Stimulated activated CD4-positive, alpha-beta T cell treated with anti-CD3 and anti-CD28 coated beads, Interleukin-4, amount 100 ng/mL, for 1 hour (primary cell): ENCODE results near the gene ANXA2R.
"Not testable (repeated sequence)": the region's sequence is repeated elsewhere in the genome, so short reads cannot be mapped to it uniquely, and the experiment has no call there.

Experiments used
- DNase-seq: peaks from one replicate; pipeline ENCODE4 v3.0.0-alpha.2; 2020

ANXA2R gene

DNA sequence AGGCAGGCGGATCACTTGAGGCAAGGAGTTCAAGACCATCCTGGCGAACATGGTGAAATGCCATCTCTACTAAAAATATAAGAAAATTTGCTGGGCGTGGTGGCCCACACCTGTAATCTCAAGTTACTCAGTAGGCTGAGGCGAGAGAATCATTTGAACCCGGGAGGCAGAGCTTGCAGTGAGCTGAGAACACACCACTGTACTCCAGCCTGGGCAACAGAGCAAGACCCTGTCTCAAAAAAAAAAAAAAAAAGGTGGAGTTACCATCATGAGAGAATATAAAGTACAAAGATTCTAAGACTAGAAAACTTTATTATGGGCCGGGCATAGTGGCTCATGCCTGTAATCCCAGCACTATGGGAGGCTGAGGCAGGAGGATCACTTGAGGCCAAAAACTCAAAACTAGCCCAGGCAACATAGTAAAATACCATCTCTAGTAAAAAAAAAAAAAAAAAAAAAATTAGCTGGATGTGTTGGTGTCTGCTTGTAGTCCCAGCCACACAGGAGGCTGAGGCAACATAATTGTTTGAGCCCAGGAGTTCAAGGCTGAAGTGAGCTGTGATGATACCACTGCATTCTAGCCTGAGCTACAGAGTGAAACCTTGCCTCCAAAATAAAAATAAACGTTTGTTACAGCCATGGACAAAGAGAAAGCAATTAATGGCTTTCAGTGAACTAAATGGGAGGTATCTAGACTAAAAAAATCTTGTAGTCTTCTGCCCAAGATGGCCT is 12.9 kb downstream of the ANXA2R start:
- no peak for DNase-seq

DNA sequence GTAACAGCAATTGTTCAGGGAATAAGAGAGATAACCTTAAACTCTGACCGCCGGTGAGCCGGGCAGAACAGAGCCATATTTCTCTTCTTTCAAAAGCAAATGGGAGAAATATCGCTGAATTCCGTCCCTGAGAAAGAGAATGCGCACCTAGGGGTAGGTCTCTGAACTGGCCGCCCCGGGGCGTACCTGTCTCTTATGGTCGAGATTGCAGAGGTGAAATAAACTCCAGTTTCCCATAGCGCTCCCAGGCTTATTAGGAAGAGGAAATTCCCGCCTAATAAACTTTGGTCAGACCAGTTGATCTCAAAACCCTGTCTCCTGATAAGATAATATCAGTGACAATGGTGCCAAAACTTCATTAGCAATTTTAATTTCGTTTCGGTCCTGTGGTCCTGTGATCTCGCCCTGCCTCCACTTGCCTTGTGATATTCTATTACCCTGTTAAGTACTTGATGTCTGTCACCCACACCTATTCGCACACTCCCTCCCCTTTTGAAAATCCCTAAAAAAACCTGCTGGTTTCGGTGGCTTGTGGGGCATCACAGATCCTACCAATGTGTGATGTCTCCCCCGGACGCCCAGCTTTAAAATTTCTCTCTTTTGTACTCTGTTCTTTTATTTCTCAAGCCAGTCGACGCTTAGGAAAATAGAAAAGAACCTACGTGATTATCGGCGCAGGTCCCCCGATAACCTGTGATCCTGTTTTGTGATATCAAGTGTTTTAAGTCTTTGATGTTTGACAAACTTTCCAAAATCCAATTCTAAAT is 14.8 kb downstream of the ANXA2R start:
- not testable (repeated sequence) for DNase-seq

DNA sequence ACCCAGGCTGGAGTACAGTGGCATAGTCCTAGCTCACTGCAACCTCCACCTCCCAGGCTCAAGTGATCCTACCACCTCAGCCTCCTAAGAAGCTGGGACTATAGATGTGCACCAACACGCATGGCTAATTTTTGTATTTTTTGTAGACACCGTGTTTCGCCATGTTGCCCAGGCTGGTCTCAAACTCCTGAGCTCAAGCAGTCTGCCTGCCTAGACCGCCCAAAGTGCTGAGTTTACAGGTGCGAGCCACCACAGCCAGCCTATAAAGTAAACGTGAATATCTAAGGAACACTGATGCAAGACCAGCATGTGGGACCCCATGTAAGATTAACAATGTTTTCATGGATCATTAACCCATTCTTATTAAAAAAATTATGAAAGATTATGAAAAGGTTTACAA is 15.9 kb downstream of the ANXA2R start:
- no peak for DNase-seq

DNA sequence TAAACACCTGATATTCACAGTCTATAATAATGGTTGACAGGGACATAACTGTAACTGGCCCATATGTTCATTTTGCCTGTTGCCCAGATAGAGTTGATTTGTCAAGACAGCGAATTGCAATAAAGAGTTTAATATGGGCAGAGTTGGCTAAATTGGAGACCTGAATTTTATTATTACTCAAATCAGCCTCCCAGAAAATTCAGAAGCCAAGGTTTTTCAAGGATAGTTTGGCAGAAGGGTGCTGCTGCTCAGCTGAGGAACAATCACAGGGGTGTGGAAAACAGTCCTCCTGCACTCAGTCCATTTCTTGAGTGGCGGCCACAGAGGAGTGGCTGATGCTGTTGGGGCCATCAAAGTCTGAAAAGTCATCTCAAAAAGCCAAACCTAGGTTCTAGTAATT is 19.0 kb downstream of the ANXA2R start:
- no peak for DNase-seq

DNA sequence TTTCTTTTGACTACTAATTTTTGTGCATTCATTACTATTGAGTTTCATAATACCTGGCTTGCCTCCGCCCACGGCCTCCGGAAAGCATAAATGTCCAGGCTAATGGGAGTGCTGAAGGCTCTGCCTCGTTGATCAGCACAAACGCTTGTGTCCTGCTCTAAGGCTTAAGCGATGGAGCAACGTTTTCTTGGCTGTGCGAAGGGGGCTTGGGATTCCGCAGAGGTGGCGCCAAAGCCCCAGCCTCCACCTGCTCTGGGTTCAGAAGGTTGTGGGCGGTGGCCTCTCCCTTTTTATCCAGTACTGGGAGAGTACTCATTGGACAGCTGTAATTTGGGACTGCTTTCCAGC is 19.7 kb downstream of the ANXA2R start:
- peak; percentile 49 for DNase-seq

DNA sequence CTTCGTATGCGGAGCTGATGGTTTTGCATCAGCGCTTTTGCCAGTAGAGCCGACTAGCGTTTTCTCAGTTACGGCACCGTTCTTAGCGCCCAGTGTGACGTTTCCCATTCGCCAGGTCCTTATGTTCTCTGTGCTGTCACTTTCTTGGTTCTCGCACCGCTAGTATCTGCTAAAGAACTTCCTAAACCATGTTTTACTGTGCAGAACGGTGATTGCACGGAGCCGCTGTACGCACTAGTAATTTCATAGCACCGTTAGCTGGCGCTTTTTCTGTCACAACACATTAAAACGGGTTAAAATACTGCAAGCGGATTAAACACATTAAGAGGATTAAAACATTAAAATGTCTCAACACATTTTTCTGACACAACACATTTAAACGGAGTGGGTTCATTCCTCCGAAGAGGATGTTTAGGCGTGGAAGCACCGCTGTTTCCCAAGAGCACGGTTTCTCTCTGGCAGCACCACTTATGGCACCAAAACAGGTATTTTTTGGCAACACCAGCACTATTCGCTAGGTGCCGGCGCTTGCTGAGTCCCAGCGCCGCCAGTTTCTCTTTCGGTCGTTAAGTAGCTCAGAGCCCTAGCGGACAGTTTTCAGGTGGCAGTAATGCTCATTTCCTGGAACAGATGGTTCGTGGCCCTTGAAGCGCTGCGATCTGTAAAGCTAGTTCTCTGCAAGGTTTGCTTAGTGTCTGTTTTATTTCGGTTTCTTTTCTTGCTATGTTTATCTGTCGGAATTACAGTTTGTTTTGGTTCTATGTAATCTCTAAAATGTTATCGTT is 20.3 kb downstream of the ANXA2R start:
- DNase-seq: peak; percentile 74

DNA sequence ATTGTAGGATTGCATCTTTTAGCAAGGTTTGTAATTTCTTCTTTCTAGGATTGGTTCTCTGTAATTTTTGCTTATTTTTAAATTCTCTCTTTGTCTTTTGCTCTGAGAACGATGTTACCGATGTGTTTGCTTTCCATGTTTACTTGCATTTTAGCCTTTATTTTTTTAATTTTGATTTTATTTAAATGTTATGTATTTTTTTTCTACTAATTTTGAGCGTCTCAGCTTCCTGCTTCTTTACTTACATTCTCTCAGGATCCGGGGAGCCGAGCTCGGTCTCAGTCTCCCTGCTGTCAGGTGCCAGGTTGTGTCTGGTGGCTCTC is 20.9 kb downstream of the ANXA2R start:
- DNase-seq: no peak

DNA sequence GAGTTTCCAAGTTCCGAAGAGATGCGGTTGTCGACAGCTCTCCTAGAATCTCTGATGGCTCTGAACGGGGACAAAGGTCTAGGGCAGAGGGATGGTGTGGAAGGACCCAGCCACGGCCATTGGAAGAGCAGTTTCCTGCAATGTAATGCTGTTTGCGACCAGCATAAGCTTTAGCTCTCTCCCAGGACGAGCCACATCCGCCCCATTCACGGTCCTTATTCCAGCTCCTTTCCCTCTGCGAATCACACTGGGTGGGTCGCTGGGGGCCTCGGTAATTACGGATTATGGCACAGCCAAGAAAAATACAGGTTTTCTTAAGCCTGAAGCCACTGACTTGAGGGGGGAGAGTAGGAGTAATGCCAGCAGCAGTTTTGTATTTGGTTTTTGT is 22.7 kb downstream of the ANXA2R start:
- DNase-seq: peak; percentile 34

DNA sequence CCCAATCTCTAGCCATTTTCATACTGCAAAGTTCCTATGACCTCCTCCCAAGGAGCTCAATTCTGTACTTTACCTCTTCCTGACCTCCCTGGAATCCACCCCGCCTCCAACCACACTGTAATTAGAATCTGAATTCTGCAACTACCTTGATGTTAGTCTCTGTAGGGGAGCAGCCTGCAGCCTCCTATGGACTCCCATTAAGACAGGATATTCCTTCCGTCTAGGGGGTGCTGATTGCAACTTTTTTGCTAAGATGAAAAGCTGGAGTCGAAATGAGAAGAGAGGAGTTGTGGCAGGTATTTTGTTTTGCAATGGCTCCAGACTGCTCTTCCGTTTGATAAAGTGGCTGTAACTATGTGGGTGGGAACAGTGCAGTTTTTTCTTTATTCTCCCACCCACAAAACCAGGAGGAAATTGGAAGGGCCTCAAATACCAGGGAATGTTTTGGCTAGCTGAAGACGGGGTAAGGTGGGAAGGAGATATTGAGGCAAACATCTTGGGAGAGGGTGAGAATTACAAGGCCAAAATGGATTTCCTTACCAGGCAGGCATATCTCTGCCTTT is 23.8 kb downstream of the ANXA2R start:
- no peak for DNase-seq

DNA sequence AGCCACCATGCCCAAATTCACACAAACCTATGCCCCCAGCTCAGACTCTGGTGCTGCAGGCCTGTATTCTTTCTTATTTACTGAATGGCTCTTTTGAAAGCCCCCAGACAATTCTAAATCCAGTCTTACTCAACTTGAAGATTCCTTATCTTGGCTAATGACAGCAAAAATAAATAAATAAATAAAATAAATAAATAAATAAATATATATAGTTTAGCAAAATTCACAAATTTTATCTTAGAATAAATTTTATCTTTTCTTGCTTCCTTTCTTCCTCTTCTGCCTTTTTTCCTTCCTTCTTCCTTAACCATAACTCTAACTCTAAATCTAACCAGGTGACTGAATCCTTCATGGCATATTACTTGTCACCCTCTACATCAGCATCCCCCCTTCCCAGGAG is 25.6 kb downstream of the ANXA2R start:
- no peak for DNase-seq

DNA sequence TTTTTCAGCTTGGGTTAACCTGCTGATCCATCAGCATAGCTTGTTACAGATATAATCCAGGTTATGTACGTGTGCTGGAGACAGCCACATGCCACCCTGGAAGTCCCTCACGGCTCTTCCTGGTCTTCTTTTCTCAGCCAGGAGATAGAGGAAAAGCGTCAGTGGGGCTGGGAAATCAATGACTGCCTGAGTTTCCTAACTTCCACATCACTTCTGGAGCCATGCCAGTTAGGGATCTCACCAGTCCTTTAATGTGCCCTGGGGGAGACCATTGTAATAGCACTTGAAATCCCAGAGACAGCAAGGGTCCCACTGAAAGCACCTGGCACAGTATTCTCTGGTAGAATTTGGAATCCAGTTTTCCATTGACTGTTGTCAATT is 29.2 kb downstream of the ANXA2R start:
- DNase-seq: no peak

DNA sequence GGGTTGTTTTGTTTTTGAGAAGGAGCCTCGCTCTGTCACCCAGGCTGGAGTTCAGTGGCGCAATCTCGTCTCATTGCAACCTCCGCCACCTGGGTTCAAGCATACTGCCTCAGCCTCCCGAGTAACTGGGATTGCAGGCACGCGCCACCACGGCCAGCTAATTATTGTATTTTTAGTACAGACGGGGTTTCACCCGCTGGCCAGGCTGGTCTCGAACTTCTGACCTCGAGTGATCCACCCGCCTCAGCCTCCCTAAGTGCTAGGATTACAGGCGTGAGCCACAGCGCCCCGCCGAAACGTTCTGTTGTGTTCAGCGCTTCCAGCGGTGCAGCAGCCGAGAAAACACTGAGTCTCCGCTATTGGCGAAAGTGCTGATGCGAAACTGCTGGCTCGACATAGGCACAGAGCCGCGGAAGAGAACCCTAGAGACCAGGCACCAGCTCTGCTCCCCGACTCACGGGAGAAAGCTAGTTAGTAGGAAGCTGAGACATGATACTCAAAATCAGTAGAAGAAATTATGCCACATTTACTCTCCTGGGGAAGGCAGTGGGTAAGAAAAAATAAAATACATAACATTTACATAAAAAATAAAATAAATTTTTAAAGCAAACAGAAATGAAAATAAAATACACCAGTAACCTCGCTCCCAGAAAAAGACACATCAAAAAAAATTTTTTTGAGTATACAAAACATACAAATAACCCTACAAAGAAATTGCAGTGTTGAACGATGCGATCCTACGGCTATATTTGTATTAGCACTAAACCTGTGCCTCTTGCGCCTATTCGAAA is 31.6 kb downstream of the ANXA2R start:
- DNase-seq: peak; percentile 92

DNA sequence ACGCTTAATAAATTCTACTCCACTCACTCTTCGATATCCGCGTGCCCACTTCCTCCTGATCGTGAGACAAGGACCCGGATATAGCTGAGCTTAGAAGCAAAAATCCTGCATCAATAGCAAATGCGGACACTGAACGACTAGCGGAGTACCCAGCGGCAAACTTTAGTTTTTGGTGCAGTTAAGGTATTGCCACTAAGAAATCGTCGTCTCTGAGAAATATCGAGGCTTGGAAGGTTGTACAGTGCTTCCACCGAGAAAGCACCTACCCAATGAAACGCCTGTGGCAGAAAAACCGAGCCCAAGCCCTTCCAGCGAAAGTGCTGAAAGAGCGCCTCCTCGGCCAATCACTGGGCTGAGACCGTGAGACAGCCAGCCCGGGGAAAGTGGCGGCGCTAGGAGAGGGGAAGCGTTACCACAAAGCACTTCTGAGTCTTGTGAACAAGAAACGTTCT is 32.2 kb downstream of the ANXA2R start:
- peak; percentile 75 for DNase-seq

DNA sequence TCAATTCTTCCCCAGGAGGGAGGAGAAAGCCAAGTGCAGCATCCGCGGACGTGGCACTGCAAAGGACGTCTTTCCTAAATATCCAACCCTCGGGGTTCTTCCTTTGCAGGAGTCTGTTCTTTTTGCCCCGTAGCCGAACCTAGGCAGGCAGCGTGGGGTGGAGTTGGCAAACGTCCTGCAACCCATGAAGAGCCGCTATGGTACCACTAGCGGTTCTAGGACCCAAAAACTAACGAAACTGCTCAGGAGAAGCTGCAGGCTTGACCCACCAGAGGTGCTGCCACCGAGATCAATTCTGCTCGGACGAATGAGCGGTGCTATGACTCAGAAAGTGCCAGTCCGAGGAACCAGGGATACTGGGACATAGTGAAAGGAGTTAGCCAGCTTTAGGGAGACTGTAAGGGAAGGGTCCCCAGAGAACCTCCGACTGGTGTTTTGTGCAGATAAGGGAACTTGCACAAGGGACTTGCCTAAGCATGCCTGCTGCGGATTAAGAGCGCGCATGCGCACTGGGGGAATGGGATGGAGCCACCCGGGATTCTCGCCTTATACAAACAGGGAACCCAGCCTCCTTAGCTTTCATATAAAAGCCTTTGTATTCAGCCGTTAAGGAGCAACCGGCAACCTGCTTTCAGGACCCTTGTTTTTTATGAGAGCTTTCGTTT is 32.7 kb downstream of the ANXA2R start:
- DNase-seq: peak; percentile 75

DNA sequence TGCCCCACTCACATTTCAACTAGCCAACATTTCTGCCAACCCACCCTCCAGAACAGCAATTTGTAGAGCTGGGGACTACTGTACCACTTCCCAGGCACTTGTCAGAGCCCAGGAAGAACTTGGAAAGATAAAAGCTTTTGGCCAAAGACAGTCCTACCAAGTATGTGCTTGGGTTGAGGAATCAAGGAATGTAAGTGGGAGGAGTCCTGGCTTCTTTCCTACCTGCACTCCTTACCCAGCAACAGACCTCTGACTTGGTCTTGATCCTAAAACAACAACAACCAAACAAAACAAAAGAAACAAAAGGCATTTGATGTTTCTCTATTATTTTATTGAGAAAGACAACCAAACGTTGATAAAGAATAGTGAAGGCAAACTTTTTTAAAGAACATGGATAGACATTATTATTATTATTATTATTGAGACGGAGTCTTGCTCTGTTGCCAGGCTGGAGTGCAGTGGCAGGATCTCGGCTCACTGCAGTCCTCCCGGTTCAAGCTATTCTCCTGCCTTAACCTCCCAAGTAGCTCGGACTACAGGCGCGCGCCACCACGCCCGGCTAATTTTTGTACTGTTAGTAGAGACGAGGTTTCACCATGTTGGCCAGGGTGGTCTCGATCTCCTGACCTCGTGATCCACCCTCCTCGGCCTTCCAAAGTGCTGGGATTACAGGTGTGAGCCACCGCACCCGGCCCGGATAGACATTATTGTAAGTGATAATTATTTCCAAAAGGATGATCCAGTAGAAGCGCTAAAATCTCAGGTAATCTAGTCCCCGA is 33.5 kb downstream of the ANXA2R start:
- no peak for DNase-seq

DNA sequence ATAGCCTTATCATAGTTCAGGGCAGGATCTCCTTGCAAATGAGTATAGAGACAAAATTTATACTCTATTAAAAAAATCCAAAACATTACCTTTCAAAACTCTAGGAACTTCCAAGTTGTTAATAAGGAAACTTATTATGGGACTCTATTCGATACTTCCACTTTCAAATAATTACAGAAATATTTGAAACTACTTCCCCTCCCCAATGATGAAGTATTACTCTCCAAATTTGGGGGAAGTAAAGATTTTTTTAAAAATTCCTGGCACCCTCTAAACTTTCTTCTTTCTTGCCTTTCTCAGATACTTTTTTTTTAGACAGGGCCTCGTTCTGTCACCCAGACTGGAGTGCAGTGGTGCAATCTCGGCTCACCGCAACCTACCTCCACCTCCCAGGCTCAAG is 35.1 kb downstream of the ANXA2R start:
- no peak for DNase-seq

DNA sequence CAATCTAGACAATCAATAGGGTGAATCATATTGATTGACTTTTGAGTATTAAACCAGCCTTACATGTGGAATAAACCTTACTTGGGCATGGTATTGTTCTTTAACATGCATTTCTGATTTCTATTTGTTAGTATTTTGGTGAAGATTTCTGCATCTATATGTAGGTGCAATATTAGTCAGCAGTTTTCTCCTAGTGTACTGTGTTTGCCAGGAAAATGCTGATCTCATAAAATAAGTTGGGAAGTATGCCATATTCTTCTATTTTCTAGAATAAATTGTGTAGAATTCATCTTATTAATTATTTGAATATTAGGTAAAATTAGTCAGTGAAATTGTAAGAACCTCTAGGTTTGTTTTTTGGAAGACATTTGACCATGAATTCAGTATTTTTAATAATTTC is 38.4 kb downstream of the ANXA2R start:
- no peak for DNase-seq

DNA sequence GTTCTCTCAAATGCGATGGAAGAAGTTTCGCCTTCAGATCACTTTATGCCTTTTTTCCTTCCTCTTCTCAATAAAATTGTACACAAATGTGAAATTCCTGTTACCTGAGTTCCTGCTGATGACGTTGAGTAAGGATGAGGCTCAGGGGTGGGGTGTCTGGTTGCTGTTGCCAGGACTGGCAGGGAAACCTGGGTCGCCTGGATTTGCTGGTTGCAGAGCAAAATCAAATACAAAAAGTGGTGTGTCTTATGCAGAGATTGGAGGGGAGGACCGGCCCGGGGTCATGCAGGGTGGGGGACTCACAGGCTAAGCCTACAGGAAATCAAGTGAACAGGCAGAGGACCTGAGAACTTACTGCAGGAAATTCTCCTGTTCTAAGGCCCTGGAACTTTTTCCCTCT is 39.2 kb downstream of the ANXA2R start:
- DNase-seq: no peak

DNA sequence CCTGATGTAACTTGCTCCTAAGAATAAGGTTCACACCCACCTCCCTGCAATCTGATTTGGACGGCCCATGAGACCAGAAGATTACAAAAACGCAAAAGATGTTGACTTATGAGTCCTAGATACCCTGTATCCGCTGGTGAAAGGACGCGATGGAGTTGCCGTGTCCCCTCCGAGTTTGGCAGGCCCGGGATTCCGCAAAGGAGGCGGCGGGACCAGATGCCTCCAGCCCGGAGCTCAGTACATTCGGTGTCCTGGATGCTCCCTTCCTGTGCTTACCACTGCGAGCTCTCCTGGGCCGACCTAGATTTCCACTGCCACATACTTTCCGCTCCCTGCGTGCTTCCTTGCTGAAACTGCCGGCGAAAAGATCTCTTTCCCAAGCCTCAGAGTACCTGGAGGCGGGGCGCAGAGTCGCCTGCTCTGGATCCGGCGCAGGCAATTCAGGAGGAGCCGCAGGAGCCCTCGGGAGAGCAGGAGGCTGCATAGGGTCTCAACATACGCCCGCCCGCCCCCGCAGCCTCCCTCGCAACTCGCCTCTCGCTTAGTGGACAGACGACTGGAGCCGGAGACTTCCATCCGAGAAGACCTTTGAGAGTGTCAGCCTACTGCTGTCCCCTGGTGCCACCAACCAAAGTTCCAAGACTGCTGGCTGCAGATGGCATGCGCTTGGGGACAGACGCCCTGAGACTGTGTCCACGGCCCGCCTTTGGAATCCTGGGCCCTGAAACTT is 39.8 kb downstream of the ANXA2R start:
- DNase-seq: no peak

DNA sequence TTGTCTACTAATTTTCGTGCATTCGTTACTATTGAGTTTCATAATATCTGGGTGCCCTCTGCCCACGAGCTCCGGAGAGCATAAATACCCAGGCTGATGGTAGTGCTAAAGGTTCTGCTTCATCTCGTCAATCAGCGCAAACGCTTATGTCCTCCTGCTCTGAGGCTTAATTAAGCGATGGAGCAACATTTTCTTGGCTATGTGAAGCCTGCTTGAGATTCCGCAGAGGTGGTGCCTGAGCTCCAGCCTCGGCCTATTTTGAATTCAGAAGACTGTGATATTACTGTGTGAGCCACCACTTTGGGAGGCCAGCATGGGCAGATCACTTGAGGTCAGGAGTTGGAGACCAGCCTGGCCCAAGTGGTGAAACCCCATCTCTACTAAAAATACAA is 44.8 kb downstream of the ANXA2R start:
- DNase-seq: no peak
